A673 (cell line): Measurements from ENCODE around the gene ACRBP.

Experiments
- CTCF ChIP-seq: fragments of 300-800, 200-600 bp; sonication (generic); conservative IDR thresholded peaks from 2 replicates; pipeline ENCODE4 v1.5.1; 2017; ENCODE audit warnings: low read depth, mild to moderate bottlenecking, antibody characterized with exemption, low read length, moderate library complexity, mixed read lengths
- EZH2 ChIP-seq: fragments of 200-600 bp; sonication (generic); IDR thresholded peaks from 2 replicates; pipeline ENCODE4 v1.6.1; 2017; ENCODE audit warnings: borderline replicate concordance, low read depth, mild to moderate bottlenecking, mixed read lengths, antibody characterized with exemption, low read length; ENCODE audit not compliant: poor library complexity, severe bottlenecking

GRCh38 chr12:6672143-6672542 lies 24.9 kb upstream of the ACRBP start:
- no peak for TF ChIP-seq CTCF
- no peak for TF ChIP-seq EZH2
